Epithelial cell of proximal tubule (primary cell): ENCODE measurements around the gene RSF1. TPM values are rescaled to one million over a fixed set of nuclear protein-coding genes. Genes with fewer than 3 reads are reported as not detected.

Source experiments
- DNase-seq: peaks from one replicate; pipeline ENCODE4 v3.0.0-alpha.2; 2011; ENCODE audit warnings: low read depth
- H3K4me3 ChIP-seq: 2 replicates; pipeline ENCODE4 v1.5.1; 2011; ENCODE audit warnings: low read depth, mild to moderate bottlenecking, low read length
- CTCF ChIP-seq: conservative IDR thresholded peaks from 2 replicates; pipeline ENCODE4 v1.5.1; 2012; ENCODE audit warnings: low read depth, mild to moderate bottlenecking, low read length
- total RNA-seq: library from RNA; depleted of rRNA; stranded (reverse); fragments of >200 nt; gene quantifications from 2 replicates; pipeline ENCODE4 v1.2.3, GENCODE V29; 2015

The RSF1 gene
- total RNA-seq, 1 donor from 2014 or later = 46.7 TPM

- no peak for TF ChIP-seq CTCF
- no peak for DNase-seq
- H3K4me3 ChIP-seq = no peak overlapping the region
These were observed 88.4 kb downstream of the RSF1 start for GRCh38 chr11:77732143-77732542.

- H3K4me3 ChIP-seq = no peak overlapping the region
- no peak for TF ChIP-seq CTCF
- no peak for DNase-seq
These were observed 89.7 kb downstream of the RSF1 start for GRCh38 chr11:77730789-77731188.

- DNase-seq = no peak
- TF ChIP-seq CTCF = no peak
- no peak overlapping the region for H3K4me3 ChIP-seq
These were observed 91.5 kb downstream of the RSF1 start for GRCh38 chr11:77729063-77729462.

- no peak overlapping the region for H3K4me3 ChIP-seq
- TF ChIP-seq CTCF = no peak
- DNase-seq = no peak
These were observed 92.2 kb downstream of the RSF1 start for GRCh38 chr11:77728203-77728786.

- TF ChIP-seq CTCF = no peak
- no peak for DNase-seq
- H3K4me3 ChIP-seq = no peak overlapping the region
These were observed 94.0 kb downstream of the RSF1 start for GRCh38 chr11:77726524-77726923.

- DNase-seq = no peak
- no peak overlapping the region for H3K4me3 ChIP-seq
- TF ChIP-seq CTCF = no peak
These were observed 95.1 kb downstream of the RSF1 start for GRCh38 chr11:77725433-77725832.

- DNase-seq = no peak
- H3K4me3 ChIP-seq = no peak overlapping the region
- no peak for TF ChIP-seq CTCF
These were observed 95.9 kb downstream of the RSF1 start for GRCh38 chr11:77724636-77725035.
